AG04449 (cell line): ENCODE results near the gene TNFAIP8L3.
"Not testable (repeated sequence)": the region's sequence is repeated elsewhere in the genome, so short reads cannot be mapped to it uniquely, and the experiment has no call there.

ENCODE experiments used
- CTCF ChIA-PET: fragments of 350-600 bp; formaldehyde crosslinking; extraction: SDS; loops from one replicate; lab custom pipeline; 2021; ENCODE audit warnings: antibody characterized with exemption; lab: Yijun Ruan, JAX
- POLR2A ChIA-PET: fragments of 400-600, 350-600 bp; formaldehyde crosslinking; extraction: SDS; loops from one replicate; lab custom pipeline; 2020; ENCODE audit warnings: antibody characterized with exemption, inconsistent platforms; lab: Yijun Ruan, JAX
- DNase-seq: peaks from one replicate; pipeline ENCODE4 v3.0.0-alpha.2; 2010; ENCODE audit warnings: low read depth, low spot score
- H3K4me3 ChIP-seq: 2 replicates; pipeline ENCODE4 v1.5.1; 2011; ENCODE audit warnings: low read depth, mild to moderate bottlenecking, control low read depth, low read length
- CTCF ChIP-seq: IDR thresholded peaks from one replicate; pipeline ENCODE4 v1.5.1; 2011; ENCODE audit warnings: mild to moderate bottlenecking, moderate library complexity, low read length, control low read depth, inconsistent platforms; ENCODE audit not compliant: insufficient read depth; ENCODE audit errors: missing control alignments

Gene TNFAIP8L3

GRCh38 chr15:51094606-51095569 is at the start of gene TNFAIP8L3:
Gene TNFAIP8L3, minus strand, starts transcription at chr15:51094906. Its CDS starts 311 bp downstream, at chr15:51094595.
- peak within 1 kb of the TSS; percentile 55 for H3K4me3 ChIP-seq
- CTCF ChIA-PET, result interaction anchor here (1.5 kb wide), 1 partner anchor 38 kb away, joined by 3 read pairs; no protein-coding TSS in a partner anchor
- DNase-seq, result no peak
- TF ChIP-seq CTCF, result no peak
- POLR2A ChIA-PET, result no interaction called here

- CTCF ChIA-PET, result interaction anchor here (1.1 to 10.2 kb wide), 5 partner anchors 9 to 238 kb away, joined by 3 to 53 read pairs (median 10); no protein-coding TSS in a partner anchor
- POLR2A ChIA-PET, result no interaction called here
- TF ChIP-seq CTCF, result no peak
- no peak overlapping the region for H3K4me3 ChIP-seq
- DNase-seq, result no peak
These were observed 49.4 kb upstream of the TNFAIP8L3 start for GRCh38 chr15:51144021-51144532.

GRCh38 chr15:51140347-51140746 is 45.6 kb upstream of the TNFAIP8L3 start:
- CTCF ChIA-PET, result interaction anchor here (1.9 kb wide), 1 partner anchor 23 kb away, joined by 6 read pairs; no protein-coding TSS in a partner anchor
- POLR2A ChIA-PET, H3K4me3 ChIP-seq, DNase-seq: not testable (repeated sequence)

GRCh38 chr15:51139091-51139490 is 44.4 kb upstream of the TNFAIP8L3 start:
- ChIA-PET CTCF (interaction anchor here (5.0 kb wide), 1 partner anchor 24 kb away, joined by 32 read pairs; no protein-coding TSS in a partner anchor), POLR2A (no interaction called here)
- TF ChIP-seq CTCF, result no peak
- no peak overlapping the region for H3K4me3 ChIP-seq
- DNase-seq, result no peak

- POLR2A ChIA-PET, result interaction anchor here (0.6 kb wide), 1 partner anchor 17 kb away, joined by 3 read pairs; no protein-coding TSS in a partner anchor
- no peak overlapping the region for H3K4me3 ChIP-seq
- no peak for TF ChIP-seq CTCF
- no peak for DNase-seq
- CTCF ChIA-PET, result interaction anchor here (0.9 to 5.0 kb wide), 4 partner anchors 10 to 55 kb away, joined by 3 to 32 read pairs (median 10); no protein-coding TSS in a partner anchor
These were observed 43.2 kb upstream of the TNFAIP8L3 start for GRCh38 chr15:51137880-51138430.

GRCh38 chr15:51137024-51137423 is 42.3 kb upstream of the TNFAIP8L3 start:
- no peak for TF ChIP-seq CTCF
- POLR2A ChIA-PET, result no interaction called here
- H3K4me3 ChIP-seq, result no peak overlapping the region
- CTCF ChIA-PET, result interaction anchor here (0.9 to 5.0 kb wide), 6 partner anchors 11 to 266 kb away, joined by 3 to 32 read pairs (median 4); no protein-coding TSS in a partner anchor
- DNase-seq, result no peak
